Ramos (cell line): ENCODE data around the gene PMS1.

ENCODE experiments used
- in situ Hi-C: fragments of 300-500 bp; cut with MboI; formaldehyde crosslinking; loops from one replicate; pipeline ENCODE4 v1.14.3; 2022; ENCODE audit warnings: low sequenced_read_pairs; ENCODE audit not compliant: unreplicated experiment

Gene PMS1

DNA sequence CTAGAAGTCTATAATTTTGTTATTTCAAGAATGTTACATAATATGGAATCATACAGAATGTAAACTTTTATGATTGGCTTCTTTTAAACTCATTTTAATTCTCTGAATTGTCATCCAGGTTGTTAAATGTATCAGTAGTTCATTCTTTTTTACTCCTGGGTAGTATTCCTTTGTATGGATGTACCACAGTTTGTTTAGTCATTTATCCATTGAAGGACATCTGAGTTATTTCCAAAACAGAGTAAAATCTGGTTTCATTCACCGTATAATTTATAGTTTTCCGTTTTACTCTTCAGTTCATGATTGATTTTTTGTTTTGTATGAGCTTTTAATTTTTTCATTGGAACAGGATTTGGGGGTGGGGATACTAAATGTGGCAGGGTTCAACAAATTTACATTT lies 132.4 kb downstream of the PMS1 start:
- in situ Hi-C loops = no loop called here
